DND-41 (cell line): Measurements from ENCODE around the gene PRMT5.
A peak's percentile ranks its signal among the peaks of the same experiment; 100 is the strongest.

Source experiments
- ATAC-seq: fragments of 200-7000 bp; cut with Tn5 transposase; 3 replicates; pipeline ENCODE4 v1.9.1; 2021; ENCODE audit warnings: low read depth; ENCODE audit not compliant: insufficient read depth
- DNase-seq: peaks from one replicate; pipeline ENCODE4 v3.0.0-alpha.2; 2020
- H2AFZ ChIP-seq: 2 replicates; pipeline ENCODE4 v1.6.0; 2012; ENCODE audit warnings: low read depth, low read length
- H3K27ac ChIP-seq: 2 replicates; pipeline ENCODE4 v1.5.1; 2012; ENCODE audit warnings: low read length, inconsistent platforms
- H3K27me3 ChIP-seq: fragments of 200-600 bp; sonication (generic); 2 replicates; pipeline ENCODE4 v1.6.0; 2012; ENCODE audit warnings: low read length, mild to moderate bottlenecking, inconsistent platforms; ENCODE audit not compliant: insufficient read depth, poor library complexity
- H3K36me3 ChIP-seq: 2 replicates; pipeline ENCODE4 v1.5.1; 2012; ENCODE audit warnings: low read length, inconsistent platforms; ENCODE audit not compliant: insufficient read depth
- H3K4me1 ChIP-seq: 2 replicates; pipeline ENCODE4 v1.5.1; 2012; ENCODE audit warnings: mild to moderate bottlenecking, low read length; ENCODE audit not compliant: insufficient read depth
- H3K4me2 ChIP-seq: 2 replicates; pipeline ENCODE4 v1.6.0; 2012; ENCODE audit warnings: mild to moderate bottlenecking, moderate library complexity, low read length, inconsistent platforms; ENCODE audit not compliant: insufficient read depth
- H3K4me3 ChIP-seq, 2 experiments: fragments of 200-600 bp in 1 of 2; shearing (Covaris generic) in 1 of 2; 2 replicates each; pipeline ENCODE4 v1.5.1; 2012 to 2016; ENCODE audit warnings: inconsistent platforms in 2 of 2, low read length in 2 of 2, mild to moderate bottlenecking in 2 of 2, low read depth in 1 of 2, moderate library complexity in 1 of 2
- H3K79me2 ChIP-seq: 2 replicates; pipeline ENCODE4 v1.6.0; 2012; ENCODE audit warnings: low read length, inconsistent platforms; ENCODE audit not compliant: insufficient read depth
- H3K9ac ChIP-seq: 2 replicates; pipeline ENCODE4 v1.6.0; 2012; ENCODE audit warnings: low read depth, mild to moderate bottlenecking, inconsistent platforms, low read length, moderate library complexity
- H3K9me3 ChIP-seq: 2 replicates; pipeline ENCODE4 v1.5.1; 2012; ENCODE audit warnings: low read length, moderate library complexity, mild to moderate bottlenecking, inconsistent platforms; ENCODE audit not compliant: insufficient read depth, severe bottlenecking
- H4K20me1 ChIP-seq: 2 replicates; pipeline ENCODE4 v1.6.0; 2012; ENCODE audit warnings: low read length; ENCODE audit not compliant: insufficient read depth
- EZH2 ChIP-seq: IDR thresholded peaks from 3 replicates; pipeline ENCODE4 v1.6.1; 2012; ENCODE audit warnings: borderline replicate concordance, low read depth, mild to moderate bottlenecking, moderate library complexity, low read length, inconsistent platforms; ENCODE audit not compliant: severe bottlenecking
- TF ChIP-seq, protein P1 (sequence below): IDR thresholded peaks from 2 replicates; pipeline ENCODE4 v1.5.1; 2012; ENCODE audit warnings: borderline replicate concordance, low read length, moderate library complexity, mild to moderate bottlenecking; ENCODE audit not compliant: poor library complexity, severe bottlenecking; ENCODE audit errors: extremely low read depth

Gene PRMT5

DNA sequence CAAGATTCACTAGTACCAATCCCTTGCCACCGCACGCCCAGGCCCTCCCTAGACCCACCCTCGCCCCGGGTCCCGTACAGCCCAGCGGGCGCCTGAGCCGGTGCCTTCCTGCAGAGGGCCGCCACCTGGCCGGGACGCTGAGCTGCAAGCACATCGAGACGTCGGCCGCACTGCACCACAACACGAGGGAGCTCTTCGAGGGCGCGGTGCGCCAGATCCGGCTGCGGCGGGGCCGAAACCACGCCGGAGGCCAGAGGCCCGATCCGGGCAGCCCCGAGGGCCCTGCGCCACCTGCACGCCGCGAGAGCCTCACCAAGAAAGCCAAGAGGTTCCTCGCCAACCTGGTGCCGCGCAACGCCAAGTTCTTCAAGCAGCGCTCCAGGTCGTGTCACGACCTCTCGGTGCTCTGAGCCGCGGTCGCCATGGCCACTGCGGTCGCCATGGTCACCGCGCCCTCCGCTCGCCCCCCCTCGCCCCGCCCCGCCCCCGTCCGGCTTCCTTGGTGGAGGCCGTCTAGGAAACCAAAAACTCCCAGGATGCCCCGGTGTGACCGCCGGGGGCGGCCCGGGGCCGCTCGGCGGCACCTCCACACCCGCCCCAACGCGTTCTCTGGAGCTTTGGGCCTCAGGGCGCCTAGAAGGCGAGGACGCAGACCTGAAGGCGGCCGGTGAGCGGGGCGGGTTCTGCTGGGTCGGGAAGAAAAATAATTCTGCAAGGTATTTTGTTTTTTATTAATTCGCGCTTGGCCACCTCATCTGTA is 42.5 kb downstream of the PRMT5 start:
- Histone ChIP-seq H2AFZ (no peak overlapping the region), H3K9me3 (no peaks in the 10 kb centered on the region), H4K20me1 (peaks cover 13% of the 10 kb centered on the region; the same call in 1 of the 2 replicates), H3K4me2 (no peak overlapping the region), H3K9ac (no peak overlapping the region), H3K4me3 (no peak overlapping the region), H3K27ac (no peak overlapping the region), H3K27me3 (peaks cover 54% of the 10 kb centered on the region), H3K4me1 (no peaks in the 10 kb centered on the region), H3K36me3 (no peaks in the 10 kb centered on the region), H3K79me2 (no peaks in the 10 kb centered on the region)
- ATAC-seq (peak; percentile 39), DNase-seq (peak; percentile 37)
- TF ChIP-seq EZH2: no peak
- TF ChIP-seq, protein P1, sequence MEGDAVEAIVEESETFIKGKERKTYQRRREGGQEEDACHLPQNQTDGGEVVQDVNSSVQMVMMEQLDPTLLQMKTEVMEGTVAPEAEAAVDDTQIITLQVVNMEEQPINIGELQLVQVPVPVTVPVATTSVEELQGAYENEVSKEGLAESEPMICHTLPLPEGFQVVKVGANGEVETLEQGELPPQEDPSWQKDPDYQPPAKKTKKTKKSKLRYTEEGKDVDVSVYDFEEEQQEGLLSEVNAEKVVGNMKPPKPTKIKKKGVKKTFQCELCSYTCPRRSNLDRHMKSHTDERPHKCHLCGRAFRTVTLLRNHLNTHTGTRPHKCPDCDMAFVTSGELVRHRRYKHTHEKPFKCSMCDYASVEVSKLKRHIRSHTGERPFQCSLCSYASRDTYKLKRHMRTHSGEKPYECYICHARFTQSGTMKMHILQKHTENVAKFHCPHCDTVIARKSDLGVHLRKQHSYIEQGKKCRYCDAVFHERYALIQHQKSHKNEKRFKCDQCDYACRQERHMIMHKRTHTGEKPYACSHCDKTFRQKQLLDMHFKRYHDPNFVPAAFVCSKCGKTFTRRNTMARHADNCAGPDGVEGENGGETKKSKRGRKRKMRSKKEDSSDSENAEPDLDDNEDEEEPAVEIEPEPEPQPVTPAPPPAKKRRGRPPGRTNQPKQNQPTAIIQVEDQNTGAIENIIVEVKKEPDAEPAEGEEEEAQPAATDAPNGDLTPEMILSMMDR: no peak

DNA sequence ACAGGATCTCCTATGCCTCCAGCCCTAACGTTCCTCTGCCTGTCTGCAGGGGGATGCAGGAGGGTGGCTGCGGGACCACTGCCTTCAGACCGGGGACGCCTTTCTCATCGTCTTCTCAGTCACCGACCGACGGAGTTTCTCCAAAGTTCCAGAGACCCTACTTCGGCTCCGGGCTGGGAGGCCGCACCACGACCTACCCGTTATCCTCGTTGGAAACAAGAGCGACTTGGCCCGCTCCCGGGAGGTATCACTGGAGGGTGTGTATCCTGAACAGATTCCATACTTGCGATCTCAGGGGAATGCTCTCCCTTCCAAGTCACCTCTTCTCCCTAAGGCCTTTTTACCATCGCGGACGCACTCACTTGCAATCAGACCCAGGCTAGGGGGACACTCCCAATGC is 43.2 kb downstream of the PRMT5 start:
- Histone ChIP-seq H3K79me2 (no peaks in the 10 kb centered on the region), H4K20me1 (peaks cover 13% of the 10 kb centered on the region; the same call in 1 of the 2 replicates), H3K4me3 (no peak overlapping the region), H3K4me2 (no peak overlapping the region), H3K4me1 (no peaks in the 10 kb centered on the region), H3K9me3 (no peaks in the 10 kb centered on the region), H3K9ac (no peak overlapping the region), H2AFZ (no peak overlapping the region), H3K36me3 (no peaks in the 10 kb centered on the region), H3K27me3 (peaks cover 59% of the 10 kb centered on the region), H3K27ac (no peak overlapping the region)
- TF ChIP-seq EZH2: no peak
- TF ChIP-seq, protein P1: no peak
- no peak for ATAC-seq
- no peak for DNase-seq

DNA sequence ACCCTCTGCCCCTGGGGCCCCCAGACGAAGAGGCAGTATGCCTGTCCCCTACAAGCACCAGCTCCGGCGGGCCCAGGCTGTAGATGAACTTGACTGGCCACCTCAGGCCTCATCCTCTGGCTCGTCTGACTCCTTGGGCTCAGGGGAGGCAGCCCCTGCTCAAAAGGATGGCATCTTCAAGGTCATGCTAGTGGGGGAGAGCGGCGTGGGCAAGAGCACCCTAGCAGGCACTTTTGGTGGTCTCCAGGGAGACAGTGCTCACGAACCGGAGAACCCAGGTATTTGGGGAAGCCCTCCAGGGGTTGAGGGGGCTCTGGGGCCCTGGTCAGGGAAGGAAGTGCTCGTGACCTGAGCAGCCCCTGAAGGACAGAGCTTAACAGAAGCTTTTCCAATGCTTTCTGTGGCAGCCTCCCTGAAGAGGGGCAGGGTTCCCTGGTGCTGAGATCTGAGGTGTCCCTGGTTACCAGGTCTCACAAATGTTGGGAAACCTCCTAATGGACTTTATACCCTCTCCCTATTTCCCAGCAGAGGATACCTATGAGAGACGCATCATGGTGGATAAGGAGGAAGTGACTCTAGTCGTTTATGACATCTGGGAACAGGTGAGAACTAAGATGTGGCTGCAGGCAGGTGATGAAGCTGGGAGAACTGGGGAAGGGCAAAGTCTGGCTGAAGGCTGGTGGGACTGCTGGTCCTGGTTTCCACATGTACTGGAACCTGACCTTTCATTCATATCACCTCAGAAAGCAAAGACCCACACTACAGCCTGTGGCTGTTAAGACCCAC is 44.2 kb downstream of the PRMT5 start:
- Histone ChIP-seq H3K79me2 (no peaks in the 10 kb centered on the region), H3K9ac (no peak overlapping the region), H3K4me3 (no peak overlapping the region), H3K9me3 (no peaks in the 10 kb centered on the region), H3K4me2 (no peak overlapping the region), H2AFZ (no peak overlapping the region), H4K20me1 (peaks cover 13% of the 10 kb centered on the region; the same call in 1 of the 2 replicates), H3K36me3 (no peaks in the 10 kb centered on the region), H3K27ac (no peak overlapping the region), H3K4me1 (no peaks in the 10 kb centered on the region), H3K27me3 (peaks cover 59% of the 10 kb centered on the region)
- no peak for ATAC-seq
- TF ChIP-seq EZH2: no peak
- TF ChIP-seq, protein P1: no peak
- DNase-seq: no peak
